H4 (cell line): Measurements from ENCODE around the gene SFTPA1. TPM values are rescaled to one million over a fixed set of nuclear protein-coding genes. Genes with fewer than 3 reads are reported as not detected.
"Not testable (repeated sequence)": the region's sequence is repeated elsewhere in the genome, so short reads cannot be mapped to it uniquely, and the experiment has no call there.

ENCODE experiments used
- DNase-seq: peaks from one replicate; pipeline ENCODE4 v3.0.0-alpha.2; 2015; ENCODE audit warnings: low spot score
- total RNA-seq: library from RNA; depleted of rRNA; stranded (reverse); fragments of >200 nt; shearing (Covaris generic); gene quantifications from 2 replicates; pipeline ENCODE4 v1.2.3, GENCODE V29; 2014; rRNA removed

Gene SFTPA1
- total RNA-seq, result not detected in 2 replicates

DNA sequence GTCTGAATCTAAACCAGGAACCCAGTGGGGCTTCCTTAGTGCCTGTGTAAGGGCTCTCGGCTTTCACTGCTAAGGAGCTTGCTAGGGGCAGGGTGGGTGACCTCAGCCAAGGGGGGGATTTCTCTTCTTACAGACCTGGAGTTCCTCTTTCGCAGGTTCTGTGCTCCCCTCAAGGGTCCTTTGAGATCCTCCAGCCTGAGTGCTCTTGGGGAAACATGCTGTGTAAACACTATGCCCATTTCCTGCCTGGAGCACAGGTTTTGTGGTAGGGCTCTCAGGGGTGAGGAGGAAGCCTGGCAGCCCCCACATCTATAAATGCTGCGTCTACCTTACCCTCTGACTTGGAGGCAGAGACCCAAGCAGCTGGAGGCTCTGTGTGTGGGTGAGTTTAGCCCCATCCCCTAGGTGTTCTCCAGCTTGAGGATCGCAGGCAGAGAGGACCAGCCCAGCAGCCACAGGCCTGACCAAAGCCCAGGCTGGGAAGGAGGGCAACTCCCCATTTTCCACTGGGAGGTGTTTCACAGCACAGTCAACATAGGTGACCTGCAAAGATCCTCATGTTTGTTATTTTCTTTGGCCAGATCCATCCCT is at the start of gene SFTPA1:
SFTPA1 (plus strand) TSS at position 339 of the 591 bp plus-strand sequence. CDS start 887 bp downstream, outside the sequence.
- DNase-seq, result no peak

DNA sequence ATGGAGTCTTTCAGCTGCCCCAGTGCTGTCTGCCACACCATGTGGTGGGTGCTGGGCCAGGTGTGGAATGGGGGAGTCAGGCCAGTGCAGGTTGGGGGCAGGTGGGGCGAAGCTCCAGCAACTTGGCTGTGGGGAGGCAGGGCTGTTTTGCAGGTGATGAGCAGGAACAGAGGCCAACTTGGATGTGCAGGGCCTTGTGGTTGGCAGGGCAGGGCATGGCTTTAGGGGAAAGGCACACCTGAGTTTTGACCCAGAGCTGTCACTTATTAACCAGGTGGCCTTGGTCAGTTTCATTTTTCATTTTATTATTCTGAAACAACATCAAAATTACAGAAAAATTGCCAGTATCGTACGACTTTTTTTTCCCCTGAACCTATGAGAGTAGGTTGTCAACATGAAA is 49.5 kb upstream of the SFTPA1 start:
- no peak for DNase-seq

DNA sequence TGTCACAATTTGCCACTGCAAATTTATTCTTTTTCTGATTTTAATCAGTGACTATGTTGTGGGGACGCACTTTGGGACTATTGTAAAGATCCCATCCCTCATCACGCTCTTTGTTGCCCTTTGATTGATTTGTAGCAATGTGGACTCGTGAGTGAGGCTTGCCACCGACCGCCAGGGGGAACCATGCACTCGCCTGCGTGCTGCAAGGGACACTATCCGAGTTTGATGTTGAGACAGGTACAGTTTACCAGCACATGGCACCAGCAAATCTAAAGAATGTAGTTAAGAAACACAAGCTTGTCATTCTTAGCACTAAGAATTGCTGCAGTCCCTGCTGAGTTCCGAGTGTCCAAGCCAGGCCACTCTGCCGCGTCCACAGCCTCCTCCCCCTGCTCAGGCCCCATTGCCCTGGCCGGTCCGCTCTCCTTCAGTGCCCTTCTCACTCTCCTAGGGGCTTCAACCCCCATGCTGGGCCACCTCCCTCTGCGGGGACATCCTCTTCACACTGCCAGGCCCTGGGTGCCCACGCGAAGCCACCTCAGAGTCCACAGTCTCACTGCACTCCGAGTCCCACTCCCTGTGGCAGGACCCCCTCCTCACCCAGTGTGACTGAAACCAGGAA is 48.5 kb upstream of the SFTPA1 start:
- DNase-seq, result peak; percentile 56

DNA sequence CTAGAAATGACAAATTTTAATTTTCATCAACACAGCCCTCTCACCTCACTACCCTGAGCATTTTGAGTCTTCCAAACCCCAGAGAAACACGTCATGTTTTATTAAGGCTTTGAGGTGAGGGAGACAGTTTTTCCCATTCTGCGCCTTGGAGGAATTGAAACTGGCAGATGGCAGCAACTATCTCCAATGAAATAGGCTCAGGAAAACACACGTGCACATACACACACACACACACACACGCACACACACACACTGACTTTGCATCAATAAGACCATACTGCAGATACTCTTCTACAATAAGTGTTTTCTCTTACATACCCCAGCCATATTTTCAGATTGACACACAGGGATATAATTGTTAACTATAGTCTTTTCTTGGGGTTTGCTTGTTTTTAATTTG is 47.3 kb upstream of the SFTPA1 start:
- no peak for DNase-seq

DNA sequence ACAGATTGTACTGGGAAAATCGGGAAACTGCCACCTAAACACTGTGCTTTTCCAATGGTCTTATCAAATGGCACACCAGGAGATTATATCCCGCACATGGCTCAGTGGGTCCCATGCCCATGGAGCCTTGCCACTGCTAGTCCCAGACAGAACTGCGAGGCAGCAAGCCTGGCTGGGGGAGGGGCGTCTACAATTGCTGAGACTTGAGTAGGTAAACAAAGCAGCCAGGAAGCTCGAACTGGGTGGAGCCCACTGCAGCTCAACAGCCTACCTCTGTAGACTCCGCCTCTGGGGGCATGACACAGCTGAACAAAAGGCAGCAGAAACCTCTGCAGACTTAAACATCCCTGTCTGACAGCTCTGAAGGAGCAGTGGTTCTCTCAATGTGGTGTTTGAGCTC is 40.1 kb upstream of the SFTPA1 start:
- DNase-seq, result not testable (repeated sequence)

DNA sequence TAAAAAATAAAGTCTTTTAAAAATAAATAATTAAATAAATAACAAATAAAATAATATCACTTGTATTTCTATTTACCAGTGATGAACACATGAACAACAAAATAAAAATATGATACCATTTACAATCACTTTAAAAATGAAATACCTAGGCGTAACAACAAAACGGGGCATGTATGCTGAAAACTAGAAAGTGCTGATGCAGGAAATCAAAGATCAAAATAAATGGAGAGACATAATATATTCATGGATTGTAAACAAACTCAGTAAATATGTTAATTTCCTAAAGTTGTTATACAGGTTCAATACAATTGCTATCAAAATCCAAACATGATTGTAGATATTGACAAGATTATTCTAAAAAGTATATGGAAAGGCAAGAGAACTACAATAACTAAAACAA is 31.4 kb upstream of the SFTPA1 start:
- DNase-seq, result no peak

DNA sequence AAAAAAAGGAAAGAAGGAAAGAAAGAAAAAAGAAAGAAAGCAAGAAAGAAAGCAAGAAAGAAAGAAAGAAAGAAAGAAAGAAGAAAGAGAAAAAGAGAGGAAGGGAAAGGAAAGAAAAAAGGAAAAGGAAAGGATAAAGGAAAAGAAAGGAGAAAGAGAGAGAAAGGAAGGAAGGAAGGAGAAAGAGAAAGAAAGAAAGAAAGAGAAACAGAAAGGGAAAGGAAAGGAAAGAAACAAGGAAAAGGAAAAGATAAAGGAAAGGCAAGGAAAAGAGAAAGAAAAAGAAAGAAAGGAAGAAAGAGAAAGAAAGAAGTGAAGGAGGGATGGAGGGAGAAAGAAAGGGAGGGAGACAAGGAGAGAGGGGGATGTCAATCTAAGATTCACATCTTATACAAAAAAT is 29.7 kb upstream of the SFTPA1 start:
- DNase-seq, result no peak

DNA sequence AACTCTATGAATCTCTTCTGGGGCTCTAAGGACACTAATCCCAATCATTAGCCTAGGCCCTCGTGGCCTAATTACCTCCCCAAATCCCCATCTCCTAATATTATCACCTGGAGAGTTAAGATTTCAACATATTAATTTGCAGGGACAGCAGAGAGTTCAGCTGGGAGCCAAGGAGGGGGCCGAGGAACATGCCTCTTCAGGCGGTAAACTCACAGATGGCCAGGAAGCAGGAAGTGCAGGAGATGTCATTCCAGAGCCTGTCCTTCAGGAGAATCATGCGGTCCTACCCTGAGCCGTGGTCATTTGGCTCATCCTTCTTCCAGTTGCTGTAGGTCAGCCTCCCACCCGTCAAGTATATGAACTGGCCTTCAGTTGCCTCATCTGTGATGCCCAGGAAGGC is 28.6 kb upstream of the SFTPA1 start:
- no peak for DNase-seq

DNA sequence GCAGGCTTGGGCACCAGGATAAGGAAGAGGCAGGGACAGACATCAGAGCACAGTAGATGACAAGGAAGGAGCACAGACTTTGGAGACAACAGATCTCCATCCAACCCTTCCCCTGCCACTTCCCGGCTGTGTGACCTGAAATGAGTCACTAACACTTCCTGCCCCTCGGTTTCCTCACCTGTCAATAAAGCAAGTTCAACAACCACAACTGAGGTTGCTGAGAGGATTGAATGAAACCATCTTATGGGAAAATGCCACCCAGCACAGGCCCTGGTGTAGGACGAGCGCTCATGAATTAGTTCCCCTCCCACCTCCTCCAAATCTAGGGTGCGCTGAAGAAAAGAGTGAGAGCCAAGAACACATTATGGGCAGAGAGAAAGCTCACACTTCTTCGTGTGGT is 27.8 kb upstream of the SFTPA1 start:
- DNase-seq, result not testable (repeated sequence)

DNA sequence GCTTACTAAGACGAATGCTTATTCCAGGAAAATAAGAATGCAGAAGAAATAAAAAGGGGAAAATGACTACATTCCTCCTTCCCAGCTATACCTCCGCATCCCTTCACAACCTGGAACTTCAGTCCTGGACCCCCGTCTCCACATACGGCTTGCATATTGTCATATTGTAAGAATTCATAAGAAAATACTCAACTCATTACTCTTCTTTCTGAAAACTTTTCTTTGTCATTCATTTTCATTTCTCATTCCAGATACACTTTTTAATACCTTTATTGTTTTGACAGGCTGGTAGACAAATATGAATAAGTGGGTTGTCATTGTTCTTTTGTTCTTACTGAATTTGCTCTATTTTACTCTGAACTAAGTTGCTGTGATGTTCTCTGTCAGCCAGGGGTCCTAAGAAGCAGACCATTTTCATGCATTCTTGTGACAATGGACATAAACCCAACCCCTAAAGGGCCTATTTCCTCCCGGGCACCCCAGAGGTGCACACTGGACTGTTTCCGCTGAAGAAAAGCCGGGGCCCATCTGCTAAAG is 27.2 kb upstream of the SFTPA1 start:
- no peak for DNase-seq

DNA sequence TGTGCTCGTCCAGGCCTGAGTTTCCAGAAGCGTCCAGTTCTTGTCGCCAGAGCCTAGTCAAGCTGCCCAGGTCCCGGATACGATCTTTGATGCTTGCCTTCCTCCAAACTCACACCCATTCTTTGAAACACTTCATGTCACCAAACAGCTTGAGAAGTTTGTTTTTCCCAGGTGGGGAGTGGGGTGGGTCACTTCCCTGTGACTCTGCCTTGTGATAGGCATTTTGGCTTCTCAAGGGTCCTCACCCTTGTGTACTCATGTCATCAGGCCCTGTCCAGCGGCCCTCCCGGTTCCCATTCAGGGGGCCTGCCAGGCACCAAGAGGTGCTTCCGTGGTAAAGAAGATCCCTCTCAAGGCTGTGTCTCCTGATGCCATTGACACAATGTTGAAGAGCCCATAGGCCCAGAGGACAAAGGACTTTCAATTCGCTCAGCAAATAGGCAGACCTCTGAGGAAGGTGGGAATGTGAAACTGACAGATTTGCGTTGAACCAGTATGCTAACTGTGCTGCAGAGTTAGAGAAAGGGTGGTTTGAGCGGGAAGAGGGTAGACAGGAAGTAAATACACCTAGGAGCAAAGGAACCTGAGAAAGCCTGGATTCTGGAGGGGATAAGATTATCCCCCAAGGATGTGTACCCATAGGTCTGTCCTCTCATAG is 24.7 kb upstream of the SFTPA1 start:
- DNase-seq, result no peak

DNA sequence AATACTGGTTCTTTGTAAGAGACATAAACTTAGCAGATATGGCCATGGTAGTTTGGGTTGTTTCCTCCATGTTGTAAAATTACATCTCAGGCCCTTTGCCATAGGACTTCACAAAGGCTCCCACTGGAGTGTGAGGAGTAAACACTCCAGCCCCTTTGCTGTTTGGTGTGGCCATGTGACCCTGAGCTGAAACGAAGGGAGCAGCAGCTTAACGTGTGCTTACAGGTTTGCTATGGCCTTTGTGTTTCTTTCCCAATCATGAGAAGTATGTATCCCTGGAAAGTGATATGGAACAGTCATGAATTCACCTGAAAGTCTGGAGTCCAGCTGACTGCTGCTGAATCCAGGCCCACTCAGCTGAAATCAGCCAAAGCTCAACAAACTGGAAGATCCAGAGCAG is 23.8 kb upstream of the SFTPA1 start:
- DNase-seq, result no peak

DNA sequence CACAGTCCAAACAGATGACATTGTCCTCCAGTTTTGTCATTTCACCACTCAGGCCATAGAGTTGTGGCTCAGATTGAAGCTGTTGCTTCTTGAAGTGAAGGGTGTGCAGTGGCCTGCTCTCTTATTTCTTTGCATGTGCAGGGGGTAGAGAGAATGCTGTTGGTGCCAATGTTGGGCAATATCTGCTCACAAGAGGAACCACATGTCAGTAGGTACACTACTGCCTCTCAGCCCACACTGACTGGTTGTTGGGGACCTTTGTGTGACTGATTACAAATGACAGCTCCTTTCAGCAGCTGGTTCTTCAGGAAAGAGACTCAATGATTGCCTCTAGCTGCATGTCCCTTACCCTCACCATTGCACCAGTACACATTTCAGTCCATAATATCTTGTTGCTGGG is 21.9 kb upstream of the SFTPA1 start:
- DNase-seq, result no peak

DNA sequence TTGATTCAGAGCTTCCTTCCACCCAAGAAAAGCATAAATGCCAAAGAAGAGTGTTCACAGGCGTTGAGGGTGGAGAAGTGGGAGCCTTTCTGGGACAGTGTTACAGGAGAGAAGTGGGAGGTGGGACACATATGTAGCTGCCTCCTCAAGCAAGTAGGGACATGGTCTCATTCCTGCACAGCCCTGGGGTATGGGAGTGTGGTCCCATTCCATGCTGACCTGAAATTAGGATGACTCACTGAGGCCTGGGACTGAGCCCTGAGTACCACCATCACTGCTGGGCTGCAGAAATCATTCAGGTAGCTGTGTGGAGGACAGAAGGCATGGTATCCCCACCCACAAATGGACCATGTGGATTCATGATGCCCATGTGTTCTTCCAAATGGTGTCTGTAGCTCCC is 17.4 kb upstream of the SFTPA1 start:
- DNase-seq, result no peak

DNA sequence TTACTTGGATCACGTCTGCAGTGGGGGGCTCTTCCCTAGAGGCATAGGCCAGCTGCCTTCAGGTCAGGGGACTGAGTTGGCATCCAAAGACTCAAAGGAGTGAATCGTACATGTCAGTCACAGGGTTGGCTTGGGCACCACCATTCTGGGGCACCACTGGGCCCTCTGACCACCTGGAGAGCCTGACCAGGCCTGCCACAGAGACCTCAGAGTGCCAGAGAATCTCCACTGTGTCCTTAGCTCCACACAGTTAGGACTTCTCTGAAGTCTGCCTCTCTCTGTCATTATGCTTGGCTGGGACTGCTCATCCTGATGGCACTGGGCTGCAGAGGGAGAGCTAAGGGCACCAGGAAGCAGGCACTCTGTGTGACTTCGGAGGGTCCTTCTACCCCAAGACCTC is 16.2 kb upstream of the SFTPA1 start:
- not testable (repeated sequence) for DNase-seq

DNA sequence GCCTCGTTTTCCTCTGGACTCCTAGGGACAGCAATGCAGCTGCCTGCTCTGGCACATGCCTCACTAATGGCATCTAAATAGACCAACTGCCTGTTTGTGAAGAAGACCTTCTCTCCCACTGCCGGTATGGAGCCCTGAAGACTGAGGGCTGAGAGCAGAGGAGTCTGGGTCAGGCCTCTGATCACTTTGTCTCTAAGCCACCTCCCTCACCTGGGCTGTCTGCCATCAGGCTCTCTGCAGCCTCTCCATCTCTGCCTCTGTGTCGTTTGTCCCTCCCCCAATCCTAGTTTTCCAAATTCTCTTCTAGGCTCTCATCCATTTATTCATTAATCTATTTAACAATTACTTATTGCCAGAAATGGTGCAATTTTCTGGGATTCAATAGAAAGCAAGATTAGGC is 15.2 kb upstream of the SFTPA1 start:
- DNase-seq, result no peak

DNA sequence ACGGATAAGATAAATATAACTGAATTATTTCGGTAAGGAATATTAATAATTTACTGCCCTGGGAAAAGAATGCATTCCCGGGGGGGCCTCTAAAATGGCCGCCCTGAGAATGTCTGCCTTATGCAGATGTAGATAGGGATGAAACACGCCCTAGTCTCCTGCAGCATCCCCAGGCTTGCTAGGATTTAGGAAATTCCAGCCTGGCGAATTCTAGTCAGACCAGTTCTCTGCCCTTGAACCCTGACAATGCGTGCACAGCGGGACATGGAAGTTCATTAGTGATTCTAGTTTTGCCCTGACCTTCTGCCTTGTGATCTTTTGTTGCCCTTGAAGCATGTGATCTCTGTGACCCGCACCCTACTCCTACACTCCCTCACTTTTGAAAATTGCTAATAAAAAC is 11.1 kb upstream of the SFTPA1 start:
- not testable (repeated sequence) for DNase-seq

DNA sequence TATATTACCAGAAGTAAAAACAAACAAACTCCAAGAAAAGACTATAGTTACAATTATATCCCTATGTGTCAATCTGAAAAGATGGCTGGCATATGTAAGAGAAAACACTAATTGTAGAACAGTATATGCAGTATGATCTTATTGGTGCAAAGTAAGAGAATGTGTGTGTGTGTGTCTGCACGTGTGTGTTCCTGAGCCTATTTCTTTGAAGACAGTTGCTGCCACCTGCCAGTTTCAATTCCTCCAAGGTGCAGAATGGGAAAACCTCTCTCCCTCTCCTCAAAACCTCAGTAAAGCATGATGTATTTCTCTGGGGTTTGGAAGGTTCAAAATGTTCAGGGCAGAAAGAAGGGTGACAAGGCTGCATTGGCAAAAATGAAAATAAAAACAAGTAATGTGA is 8.8 kb upstream of the SFTPA1 start:
- DNase-seq, result no peak

DNA sequence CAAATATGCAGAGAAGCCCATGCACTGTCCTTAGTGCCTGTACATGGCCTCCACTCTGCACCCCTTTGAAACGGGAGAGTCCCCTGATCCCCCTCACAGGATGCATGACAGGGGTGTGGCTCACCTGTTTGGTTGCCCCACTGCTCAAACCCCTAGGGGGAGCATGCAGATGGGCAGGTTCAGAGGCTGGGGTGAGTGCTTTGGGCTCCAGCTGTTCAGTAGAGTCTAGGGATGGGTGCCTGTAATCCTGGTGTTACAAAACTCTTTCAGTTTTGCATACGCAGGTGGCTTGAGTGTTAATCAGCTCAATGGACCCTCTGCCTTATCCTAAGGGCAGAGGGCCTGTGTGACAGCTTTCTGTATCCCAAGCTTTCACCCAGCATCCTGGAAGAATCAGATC is 7.8 kb upstream of the SFTPA1 start:
- DNase-seq, result no peak

DNA sequence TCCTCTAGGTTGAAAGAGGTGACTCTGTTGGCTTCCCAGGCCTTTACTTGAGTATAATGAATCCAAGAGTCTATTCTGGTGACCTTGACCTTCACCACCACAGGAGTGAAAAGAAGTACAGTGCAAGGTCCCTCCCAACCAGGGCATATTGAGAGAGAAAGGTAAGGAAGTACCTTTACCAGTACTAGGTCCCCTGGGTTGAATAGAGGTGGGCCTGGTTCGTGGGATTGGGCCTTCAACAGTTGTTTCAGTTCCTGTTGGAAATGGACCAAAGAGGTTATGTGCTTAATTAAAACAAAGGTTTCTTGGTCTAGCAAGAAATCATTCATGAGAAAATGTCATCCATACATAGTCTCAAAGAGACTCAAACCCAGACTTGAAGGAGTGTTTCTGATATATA is 6.4 kb upstream of the SFTPA1 start:
- DNase-seq, result no peak

DNA sequence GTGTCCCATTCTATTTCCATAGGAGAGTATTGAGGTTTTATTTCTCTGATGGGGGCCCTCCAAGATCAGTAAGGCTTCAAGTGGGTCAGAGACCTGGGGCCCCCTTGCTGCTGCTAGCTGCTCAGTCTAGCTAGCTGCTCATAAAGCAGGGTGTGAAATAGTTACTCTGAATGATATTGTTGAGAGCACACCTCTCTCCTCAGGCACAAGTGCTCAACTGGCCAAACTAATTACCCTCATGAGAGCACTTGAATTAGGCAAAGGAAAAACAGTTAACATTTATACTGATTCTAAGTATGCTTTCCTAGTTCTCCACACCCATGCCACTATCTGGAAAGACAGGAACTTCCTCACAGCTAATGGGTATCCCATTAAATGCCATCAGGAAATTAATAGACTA is 5.4 kb upstream of the SFTPA1 start:
- no peak for DNase-seq

DNA sequence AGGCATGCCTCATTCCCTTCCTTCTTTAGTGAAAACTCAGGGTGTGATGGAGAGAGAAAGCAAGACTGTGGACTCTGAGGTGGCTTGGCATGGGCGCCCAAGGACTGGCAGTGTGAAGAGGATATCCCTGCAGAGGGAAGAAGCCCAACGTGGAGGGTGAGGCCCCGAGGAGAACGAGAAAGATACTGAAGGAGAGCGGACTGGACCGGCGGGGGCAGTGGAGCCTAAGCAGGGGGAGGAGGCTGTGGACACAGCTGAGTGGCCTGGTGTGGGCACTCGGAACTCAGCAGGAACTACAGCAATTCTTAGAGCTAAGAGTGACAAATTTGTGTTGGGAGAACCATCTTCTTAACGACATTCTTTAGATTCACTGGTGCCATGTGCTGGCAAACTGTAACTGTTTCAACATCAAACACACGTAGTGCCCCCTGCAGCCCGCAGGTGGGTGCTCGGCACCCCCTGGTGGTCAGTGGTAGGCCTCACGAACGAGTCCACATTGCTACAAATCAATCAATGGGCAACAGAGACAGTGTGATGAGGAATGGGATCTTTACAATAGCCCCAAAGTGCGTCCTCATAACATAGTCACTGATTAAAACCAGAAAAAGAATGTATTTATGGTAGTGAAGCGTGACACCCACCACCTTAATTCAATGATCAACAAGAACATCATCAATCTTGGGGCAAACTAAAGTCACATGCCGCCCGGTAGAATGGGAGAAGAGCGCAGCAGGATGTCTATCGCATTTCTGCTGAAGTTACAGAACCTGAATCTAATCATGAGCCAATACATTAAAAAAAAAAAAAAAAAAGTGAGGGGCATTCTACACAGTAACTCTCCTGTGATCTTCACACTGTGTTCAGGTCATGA is 2.0 kb upstream of the SFTPA1 start:
- DNase-seq, result peak; percentile 39
